Glutamatergic neuron (in vitro differentiated cells): ENCODE data around the gene FCF1. TPM values are rescaled to one million over a fixed set of nuclear protein-coding genes. Genes with fewer than 3 reads are reported as not detected.

ENCODE experiments used
- DNase-seq: peaks from one replicate; pipeline ENCODE4 v3.0.0; 2022
- H3K27ac Mint-ChIP-seq: one replicate; pipeline ENCODE4 v1.8.0; 2020; ENCODE audit warnings: mild to moderate bottlenecking, mixed read lengths, inconsistent platforms; ENCODE audit not compliant: unreplicated experiment
- H3K27me3 Mint-ChIP-seq: one replicate; pipeline ENCODE4 v1.8.0; 2020; ENCODE audit warnings: mild to moderate bottlenecking, moderate library complexity, mixed read lengths, inconsistent platforms; ENCODE audit not compliant: unreplicated experiment
- H3K36me3 Mint-ChIP-seq: one replicate; pipeline ENCODE4 v1.8.0; 2020; ENCODE audit warnings: mild to moderate bottlenecking, mixed read lengths, inconsistent platforms; ENCODE audit not compliant: unreplicated experiment
- H3K4me1 Mint-ChIP-seq: one replicate; pipeline ENCODE4 v1.8.0; 2020; ENCODE audit warnings: mild to moderate bottlenecking, low read depth, mixed read lengths, inconsistent platforms; ENCODE audit not compliant: unreplicated experiment
- H3K4me3 Mint-ChIP-seq: one replicate; pipeline ENCODE4 v1.8.0; 2020; ENCODE audit warnings: mild to moderate bottlenecking, mixed read lengths, inconsistent platforms; ENCODE audit not compliant: unreplicated experiment
- H3K9me3 Mint-ChIP-seq: one replicate; pipeline ENCODE4 v1.8.0; 2020; ENCODE audit warnings: mild to moderate bottlenecking, moderate library complexity, mixed read lengths, inconsistent platforms; ENCODE audit not compliant: unreplicated experiment
- CTCF ChIP-seq: fragments of 200-600 bp; sonication (generic); IDR thresholded peaks from one replicate; pipeline ENCODE4 v1.5.0; 2021; ENCODE audit not compliant: partially characterized antibody, unreplicated experiment
- total RNA-seq: library from RNA; stranded (reverse); fragmentation: NEBNext Ultra II Directional; extraction: Animal tissue kit (Norgen Biotek cat#: 25700); gene quantifications from one replicate; pipeline ENCODE4 v1.2.1, GENCODE V29; 2021; ENCODE audit not compliant: unreplicated experiment

FCF1 gene
- total RNA-seq, 1 donor from 2014 or later: 39.9 TPM

GRCh38 chr14:74762917-74763802 lies 50.2 kb downstream of the FCF1 start, which contains the start of gene YLPM1:
TSS of gene YLPM1 (plus strand) at chr14:74763316. CDS start at chr14:74763490, 174 bp downstream.
- DNase-seq: peak; percentile 90
- Mint-ChIP-seq H3K36me3 (peaks cover 4% of the 10 kb centered on the region), H3K4me1 (peaks cover 23% of the 10 kb centered on the region), H3K9me3 (peaks cover 4% of the 10 kb centered on the region), H3K27me3 (no peaks in the 10 kb centered on the region), H3K27ac (peak within 1 kb of the TSS; percentile 90), H3K4me3 (peak within 1 kb of the TSS; percentile 97)
- no peak for TF ChIP-seq CTCF

GRCh38 chr14:74763803-74764531 lies 51.0 kb downstream of the FCF1 start:
- no peaks in the 10 kb centered on the region for H3K27me3 Mint-ChIP-seq
- H3K36me3 Mint-ChIP-seq: peaks cover 4% of the 10 kb centered on the region
- H3K4me1 Mint-ChIP-seq: peaks cover 23% of the 10 kb centered on the region
- TF ChIP-seq CTCF: no peak
- no peak for DNase-seq
- peaks cover 4% of the 10 kb centered on the region for H3K9me3 Mint-ChIP-seq
- H3K4me3 Mint-ChIP-seq: peak overlapping the region; percentile 97
- peak overlapping the region; percentile 86 for H3K27ac Mint-ChIP-seq

- Mint-ChIP-seq H3K27ac (peak overlapping the region; percentile 55), H3K4me3 (peak overlapping the region; percentile 97), H3K9me3 (peaks cover 4% of the 10 kb centered on the region), H3K36me3 (peaks cover 4% of the 10 kb centered on the region), H3K4me1 (peaks cover 23% of the 10 kb centered on the region), H3K27me3 (no peaks in the 10 kb centered on the region)
- no peak for DNase-seq
- no peak for TF ChIP-seq CTCF
These were observed 52.8 kb downstream of the FCF1 start for GRCh38 chr14:74765721-74766120.

GRCh38 chr14:74771399-74771798 lies 58.5 kb downstream of the FCF1 start:
- no peak for TF ChIP-seq CTCF
- no peaks in the 10 kb centered on the region for H3K27me3 Mint-ChIP-seq
- H3K4me3 Mint-ChIP-seq: no peak overlapping the region
- no peak overlapping the region for H3K27ac Mint-ChIP-seq
- H3K36me3 Mint-ChIP-seq: no peaks in the 10 kb centered on the region
- H3K9me3 Mint-ChIP-seq: peaks cover 2% of the 10 kb centered on the region
- peaks cover 10% of the 10 kb centered on the region for H3K4me1 Mint-ChIP-seq
- no peak for DNase-seq
